Liver (tissue), 9 donors: ENCODE data around the gene TBC1D10A. TPM values are rescaled to one million over a fixed set of nuclear protein-coding genes. Genes with fewer than 3 reads are reported as not detected.

ENCODE experiments used
- DNase-seq: peaks from one replicate; pipeline ENCODE4 v3.0.0-alpha.2; 2017; ENCODE audit warnings: low spot score
- H3K27ac ChIP-seq, 2 donors: one replicate each; pipeline ENCODE4 v1.7.0; 2013; ENCODE audit warnings: inconsistent platforms in 2 of 2, low read length in 2 of 2, control low read depth in 1 of 2, low read depth in 1 of 2, mild to moderate bottlenecking in 1 of 2
- H3K27me3 ChIP-seq, 4 donors: one replicate each; pipeline versions ENCODE4 v1.6.1 to v1.7.0; 2013; ENCODE audit warnings: low read length in 3 of 4, inconsistent platforms in 1 of 4, mild to moderate bottlenecking in 1 of 4, moderate library complexity in 1 of 4; ENCODE audit not compliant: control insufficient read depth in 4 of 4, insufficient read depth in 4 of 4
- H3K36me3 ChIP-seq, 4 donors: one replicate each; pipeline versions ENCODE4 v1.6.1 to v1.7.0; 2013; ENCODE audit warnings: low read length in 3 of 4, mild to moderate bottlenecking in 3 of 4, low read depth in 1 of 4, moderate library complexity in 1 of 4; ENCODE audit not compliant: control insufficient read depth in 4 of 4, insufficient read depth in 3 of 4
- H3K4me1 ChIP-seq, 4 donors: one replicate each; pipeline versions ENCODE4 v1.6.1 to v1.7.0; 2013; ENCODE audit warnings: low read length in 3 of 4, mild to moderate bottlenecking in 3 of 4, moderate library complexity in 1 of 4; ENCODE audit not compliant: control insufficient read depth in 4 of 4, insufficient read depth in 4 of 4
- H3K4me3 ChIP-seq, 3 donors: one replicate each; pipeline versions ENCODE4 v1.6.1 to v1.7.0; 2013; ENCODE audit warnings: low read length in 3 of 3, control low read depth in 1 of 3, low read depth in 1 of 3, mild to moderate bottlenecking in 1 of 3
- H3K9ac ChIP-seq, 2 donors: one replicate each; pipeline ENCODE4 v1.7.0; 2013; ENCODE audit warnings: low read length in 2 of 2, mild to moderate bottlenecking in 2 of 2, moderate library complexity in 2 of 2, control low read depth in 1 of 2, low read depth in 1 of 2
- H3K9me3 ChIP-seq, 4 donors: one replicate each; pipeline versions ENCODE4 v1.6.1 to v1.7.0; 2013; ENCODE audit warnings: low read length in 3 of 4; ENCODE audit not compliant: control insufficient read depth in 4 of 4
- EGR1 ChIP-seq, 2 donors: IDR thresholded peaks; 2 replicates each; pipeline ENCODE4 v1.6.1; 2016 to 2018; ENCODE audit warnings: antibody characterized with exemption in 2 of 2, low read depth in 2 of 2
- FOXA1 ChIP-seq: IDR thresholded peaks from 2 replicates; pipeline ENCODE4 v1.6.1; 2016; ENCODE audit warnings: antibody characterized with exemption
- FOXA2 ChIP-seq: IDR thresholded peaks from 2 replicates; pipeline ENCODE4 v1.6.1; 2016; ENCODE audit warnings: antibody characterized with exemption
- GABPA ChIP-seq, 2 donors: IDR thresholded peaks in 1 of 2; conservative IDR thresholded peaks in 1 of 2; 2 replicates each; pipeline ENCODE4 v1.6.1; 2016; ENCODE audit warnings: antibody characterized with exemption in 2 of 2, mild to moderate bottlenecking in 1 of 2, moderate library complexity in 1 of 2
- HNF4A ChIP-seq, 2 donors: conservative IDR thresholded peaks; 2 replicates each; pipeline ENCODE4 v1.6.1; 2016; ENCODE audit warnings: antibody characterized with exemption in 2 of 2, mild to moderate bottlenecking in 2 of 2
- HNF4G ChIP-seq: IDR thresholded peaks from 2 replicates; pipeline ENCODE4 v1.6.1; 2016; ENCODE audit warnings: antibody characterized with exemption
- JUND ChIP-seq, 2 donors: IDR thresholded peaks; 2 replicates each; pipeline ENCODE4 v1.6.1; 2016; ENCODE audit warnings: antibody characterized with exemption in 2 of 2
- NR2F2 ChIP-seq: IDR thresholded peaks from 2 replicates; pipeline ENCODE4 v1.6.1; 2016; ENCODE audit warnings: antibody characterized with exemption
- RAD21 ChIP-seq, 2 donors: IDR thresholded peaks; 2 replicates each; pipeline ENCODE4 v1.6.1; 2016; ENCODE audit warnings: antibody characterized with exemption in 2 of 2, mild to moderate bottlenecking in 2 of 2
- RXRA ChIP-seq, 2 donors: IDR thresholded peaks; 2 replicates each; pipeline ENCODE4 v1.6.1; 2017 to 2018; ENCODE audit warnings: antibody characterized with exemption in 2 of 2, mild to moderate bottlenecking in 1 of 2
- SP1 ChIP-seq: IDR thresholded peaks from 2 replicates; pipeline ENCODE4 v1.6.1; 2018; ENCODE audit warnings: antibody characterized with exemption, mild to moderate bottlenecking
- YY1 ChIP-seq: IDR thresholded peaks from 2 replicates; pipeline ENCODE4 v1.6.1; 2016; ENCODE audit warnings: antibody characterized with exemption, mild to moderate bottlenecking
- WGBS: extraction: QIAGEN DNeasy Blood & Tissue Kit; methylation state at CpG from one replicate; pipeline ENCODE4 v1.1.7; 2013; 5-methylcytosine and 5-hydroxymethylcytosine counted together
- polyA plus RNA-seq, 2 donors: library from polyadenylated mRNA; stranded (reverse) in 1 of 2; unstranded in 1 of 2; fragments of 200-250 nt in 1 of 2; fragments of >200 nt in 1 of 2; fragmentation: Nextera tagmentation in 1 of 2; extraction: Ambion mirVana in 1 of 2; gene quantifications; one replicate each; pipeline versions ENCODE4 v1.2.1 to v1.2.3, GENCODE V29; 2013 to 2015
- total RNA-seq, 2 donors: library from RNA; depleted of rRNA; stranded (reverse); fragments of >200 nt; gene quantifications; one replicate each; pipeline ENCODE4 v1.2.3, GENCODE V29; 2014
- TF ChIP-seq, protein P1 (sequence below): fragments of 150-350 bp; IDR thresholded peaks from 2 replicates; pipeline ENCODE4 v1.5.1; 2017; ENCODE audit warnings: improper control_type of control experiment, low read depth, low read length; ENCODE audit not compliant: missing input control
- TF ChIP-seq, protein P2 (sequence below): IDR thresholded peaks from 2 replicates; pipeline ENCODE4 v1.6.1; 2016; ENCODE audit warnings: antibody characterized with exemption, mild to moderate bottlenecking
- TF ChIP-seq, protein P3 (sequence below): IDR thresholded peaks from 2 replicates; pipeline ENCODE4 v1.6.1; 2016; ENCODE audit warnings: antibody characterized with exemption
- TF ChIP-seq, protein P4 (sequence below): IDR thresholded peaks from 2 replicates; pipeline ENCODE4 v1.6.1; 2016; ENCODE audit warnings: antibody characterized with exemption
- donor health status: healthy.
- donor health status: healthy.
- donor health status: healthy.
- donor health status: healthy.
- donor health status: healthy.

The TBC1D10A gene
- total and polyA plus RNA-seq, 4 donors, result 3.6 to 9.2 (median 8.2) TPM

DNA sequence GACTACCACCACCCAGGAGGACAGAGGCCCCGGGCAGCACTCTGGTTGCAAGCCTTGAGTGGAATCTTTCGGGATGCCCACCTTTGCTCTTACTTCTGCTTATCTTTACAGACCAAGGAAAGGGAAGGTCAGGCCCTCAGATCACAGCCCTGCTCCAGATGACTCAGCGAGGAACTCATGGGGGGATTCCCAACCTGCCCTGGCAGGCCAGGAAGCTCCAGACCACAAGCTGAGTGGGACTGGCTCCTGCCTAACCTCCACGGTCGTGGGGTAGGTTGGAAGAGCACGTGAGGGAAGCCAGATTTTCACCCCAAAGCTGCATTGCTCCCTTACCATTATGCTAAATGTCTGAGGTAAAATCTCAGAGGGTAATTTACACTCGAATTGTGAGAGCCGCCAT lies 11.8 kb downstream of the TBC1D10A start:
- no peak overlapping the region for H3K9ac ChIP-seq
- H3K9me3 ChIP-seq, result no peaks in the 10 kb centered on the region
- H3K27me3 ChIP-seq, result no peaks in the 10 kb centered on the region
- peaks cover 0 to 2% (median 1%) of the 10 kb centered on the region in 4 donors for H3K36me3 ChIP-seq
- H3K4me3 ChIP-seq, result no peak overlapping the region
- peaks cover 27 to 76% (median 47%) of the 10 kb centered on the region in 4 donors for H3K4me1 ChIP-seq
- 84% methylated on average over 8 of the region's 8 CpGs for WGBS
- H3K27ac ChIP-seq, result no peak overlapping the region
- no peak for TF ChIP-seq RAD21 (IDR thresholded peaks at IDR 0.05)
- no peak for TF ChIP-seq SP1
- TF ChIP-seq YY1, result no peak
- TF ChIP-seq, protein P1, sequence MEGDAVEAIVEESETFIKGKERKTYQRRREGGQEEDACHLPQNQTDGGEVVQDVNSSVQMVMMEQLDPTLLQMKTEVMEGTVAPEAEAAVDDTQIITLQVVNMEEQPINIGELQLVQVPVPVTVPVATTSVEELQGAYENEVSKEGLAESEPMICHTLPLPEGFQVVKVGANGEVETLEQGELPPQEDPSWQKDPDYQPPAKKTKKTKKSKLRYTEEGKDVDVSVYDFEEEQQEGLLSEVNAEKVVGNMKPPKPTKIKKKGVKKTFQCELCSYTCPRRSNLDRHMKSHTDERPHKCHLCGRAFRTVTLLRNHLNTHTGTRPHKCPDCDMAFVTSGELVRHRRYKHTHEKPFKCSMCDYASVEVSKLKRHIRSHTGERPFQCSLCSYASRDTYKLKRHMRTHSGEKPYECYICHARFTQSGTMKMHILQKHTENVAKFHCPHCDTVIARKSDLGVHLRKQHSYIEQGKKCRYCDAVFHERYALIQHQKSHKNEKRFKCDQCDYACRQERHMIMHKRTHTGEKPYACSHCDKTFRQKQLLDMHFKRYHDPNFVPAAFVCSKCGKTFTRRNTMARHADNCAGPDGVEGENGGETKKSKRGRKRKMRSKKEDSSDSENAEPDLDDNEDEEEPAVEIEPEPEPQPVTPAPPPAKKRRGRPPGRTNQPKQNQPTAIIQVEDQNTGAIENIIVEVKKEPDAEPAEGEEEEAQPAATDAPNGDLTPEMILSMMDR, result no peak
- TF ChIP-seq, protein P2, sequence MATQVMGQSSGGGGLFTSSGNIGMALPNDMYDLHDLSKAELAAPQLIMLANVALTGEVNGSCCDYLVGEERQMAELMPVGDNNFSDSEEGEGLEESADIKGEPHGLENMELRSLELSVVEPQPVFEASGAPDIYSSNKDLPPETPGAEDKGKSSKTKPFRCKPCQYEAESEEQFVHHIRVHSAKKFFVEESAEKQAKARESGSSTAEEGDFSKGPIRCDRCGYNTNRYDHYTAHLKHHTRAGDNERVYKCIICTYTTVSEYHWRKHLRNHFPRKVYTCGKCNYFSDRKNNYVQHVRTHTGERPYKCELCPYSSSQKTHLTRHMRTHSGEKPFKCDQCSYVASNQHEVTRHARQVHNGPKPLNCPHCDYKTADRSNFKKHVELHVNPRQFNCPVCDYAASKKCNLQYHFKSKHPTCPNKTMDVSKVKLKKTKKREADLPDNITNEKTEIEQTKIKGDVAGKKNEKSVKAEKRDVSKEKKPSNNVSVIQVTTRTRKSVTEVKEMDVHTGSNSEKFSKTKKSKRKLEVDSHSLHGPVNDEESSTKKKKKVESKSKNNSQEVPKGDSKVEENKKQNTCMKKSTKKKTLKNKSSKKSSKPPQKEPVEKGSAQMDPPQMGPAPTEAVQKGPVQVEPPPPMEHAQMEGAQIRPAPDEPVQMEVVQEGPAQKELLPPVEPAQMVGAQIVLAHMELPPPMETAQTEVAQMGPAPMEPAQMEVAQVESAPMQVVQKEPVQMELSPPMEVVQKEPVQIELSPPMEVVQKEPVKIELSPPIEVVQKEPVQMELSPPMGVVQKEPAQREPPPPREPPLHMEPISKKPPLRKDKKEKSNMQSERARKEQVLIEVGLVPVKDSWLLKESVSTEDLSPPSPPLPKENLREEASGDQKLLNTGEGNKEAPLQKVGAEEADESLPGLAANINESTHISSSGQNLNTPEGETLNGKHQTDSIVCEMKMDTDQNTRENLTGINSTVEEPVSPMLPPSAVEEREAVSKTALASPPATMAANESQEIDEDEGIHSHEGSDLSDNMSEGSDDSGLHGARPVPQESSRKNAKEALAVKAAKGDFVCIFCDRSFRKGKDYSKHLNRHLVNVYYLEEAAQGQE, result no peak
- TF ChIP-seq HNF4A (conservative IDR thresholded peaks at IDR 0.05), result no peak
- TF ChIP-seq EGR1 (IDR thresholded peaks at IDR 0.05; ENCODE audit: low read depth in 2 of 2), result no peak
- TF ChIP-seq GABPA (IDR thresholded peaks at IDR 0.05 in 1 of 2, conservative IDR thresholded peaks at IDR 0.05 in 1 of 2), result no peak
- DNase-seq, result no peak

DNA sequence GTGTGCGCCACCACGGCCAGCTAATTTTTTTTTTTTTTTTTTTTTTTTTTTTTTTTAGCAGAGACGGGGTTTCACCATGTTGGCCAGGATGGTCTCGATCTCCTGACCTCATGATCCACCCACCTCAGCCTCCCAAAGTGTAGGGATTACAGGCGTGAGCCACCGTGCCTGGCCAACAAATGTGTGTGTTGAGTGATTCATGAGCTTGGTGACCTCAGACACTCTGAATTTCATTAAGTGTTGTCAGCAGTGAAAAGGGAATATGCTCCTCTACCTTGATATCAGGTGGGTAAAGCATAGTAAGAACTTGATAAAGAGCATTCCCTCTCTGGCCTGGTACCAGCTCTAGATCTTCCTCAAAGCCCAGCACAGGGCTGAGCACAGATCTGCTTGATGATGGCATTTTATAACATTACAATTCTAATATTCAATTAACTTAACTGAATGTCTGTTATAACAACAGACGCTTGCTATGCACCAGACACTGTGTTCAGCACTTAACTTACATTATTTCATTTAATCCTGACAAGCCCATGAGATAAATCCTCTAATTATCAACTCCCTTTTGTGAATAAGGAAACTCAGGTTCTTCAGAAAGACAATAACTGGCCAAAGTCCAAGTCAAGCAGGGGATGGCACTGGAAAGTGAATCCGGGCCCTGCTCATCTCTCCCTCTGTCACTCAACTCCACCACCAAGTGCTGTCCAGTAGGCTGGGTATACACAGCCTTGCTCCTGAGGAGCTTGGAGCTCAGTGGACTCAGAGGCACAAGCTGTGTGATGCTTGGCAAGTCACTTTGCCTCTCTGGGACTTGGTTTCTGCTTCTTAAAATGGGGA lies 13.0 kb downstream of the TBC1D10A start:
- no peaks in the 10 kb centered on the region for H3K9me3 ChIP-seq
- 89% methylated on average over 8 of the region's 8 CpGs for WGBS
- H3K27ac ChIP-seq, result no peak overlapping the region
- H3K9ac ChIP-seq, result no peak overlapping the region
- DNase-seq, result no peak
- TF ChIP-seq SP1 (no peak), FOXA2 (no peak), FOXA1 (no peak), JUND (IDR thresholded peaks at IDR 0.05) (no peak), NR2F2 (no peak), HNF4A (conservative IDR thresholded peaks at IDR 0.05) (no peak), RXRA (IDR thresholded peaks at IDR 0.05) (no peak), HNF4G (no peak), YY1 (no peak), EGR1 (IDR thresholded peaks at IDR 0.05; ENCODE audit: low read depth in 2 of 2) (no peak)
- TF ChIP-seq, protein P1, result no peak
- TF ChIP-seq, protein P3, sequence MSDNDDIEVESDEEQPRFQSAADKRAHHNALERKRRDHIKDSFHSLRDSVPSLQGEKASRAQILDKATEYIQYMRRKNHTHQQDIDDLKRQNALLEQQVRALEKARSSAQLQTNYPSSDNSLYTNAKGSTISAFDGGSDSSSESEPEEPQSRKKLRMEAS, result no peak
- TF ChIP-seq, protein P2, result no peak
- TF ChIP-seq, protein P4, sequence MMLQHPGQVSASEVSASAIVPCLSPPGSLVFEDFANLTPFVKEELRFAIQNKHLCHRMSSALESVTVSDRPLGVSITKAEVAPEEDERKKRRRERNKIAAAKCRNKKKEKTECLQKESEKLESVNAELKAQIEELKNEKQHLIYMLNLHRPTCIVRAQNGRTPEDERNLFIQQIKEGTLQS, result no peak
- H3K36me3 ChIP-seq, result peaks cover 0 to 2% (median 0%) of the 10 kb centered on the region in 4 donors
- H3K4me3 ChIP-seq, result no peak overlapping the region
- H3K4me1 ChIP-seq, result peaks cover 29 to 70% (median 43%) of the 10 kb centered on the region in 4 donors
- H3K27me3 ChIP-seq, result no peaks in the 10 kb centered on the region
